Coronary artery (tissue), 2 donors: ENCODE data around the gene MCM3AP.

ENCODE experiments used
- DNase-seq: peaks from one replicate; pipeline ENCODE4 v3.0.0-alpha.2; 2017; ENCODE audit warnings: low spot score
- H3K27ac ChIP-seq, 2 donors: fragments of 200-600 bp; sonication (generic); one replicate each; pipeline ENCODE4 v1.5.1; 2016 to 2019
- H3K4me3 ChIP-seq: fragments of 200-600 bp; sonication (generic); 2 replicates; pipeline ENCODE4 v1.5.1; 2016; ENCODE audit warnings: mild to moderate bottlenecking, moderate library complexity
- CTCF ChIP-seq: fragments of 200-600 bp; sonication (generic); IDR thresholded peaks from one replicate; pipeline ENCODE4 v1.5.1; 2019; ENCODE audit warnings: antibody characterized with exemption

MCM3AP gene

DNA sequence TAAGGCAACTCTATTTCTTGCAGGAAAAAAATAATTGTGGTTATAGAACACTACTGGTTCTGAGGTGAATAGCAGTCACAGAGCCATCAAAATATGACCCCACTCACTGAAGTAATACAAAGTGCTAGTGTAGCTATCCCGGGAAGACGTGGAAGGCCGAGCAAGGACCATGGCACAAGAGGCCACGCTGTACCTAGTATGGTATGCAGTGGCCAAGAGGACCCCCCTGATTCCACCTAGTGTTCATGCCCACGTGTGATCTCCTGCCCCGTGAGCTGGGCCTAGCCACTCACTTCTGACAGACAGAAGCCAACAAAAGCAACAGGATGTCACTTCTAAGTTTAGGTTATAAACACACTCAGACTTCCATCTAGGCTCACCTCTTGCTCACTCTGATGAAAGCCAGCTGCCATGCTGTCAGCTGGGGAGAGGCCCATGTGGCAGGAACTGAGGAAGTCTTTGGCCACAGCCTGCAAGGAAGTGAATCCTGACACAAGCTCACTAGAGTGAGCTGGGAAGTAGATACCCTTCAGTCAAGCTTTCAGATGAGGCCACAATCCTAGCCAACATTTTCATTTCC, 35.2 kb downstream of the MCM3AP start:
- no peak for TF ChIP-seq CTCF
- no peak for DNase-seq
- Histone ChIP-seq H3K27ac (no peak overlapping the region), H3K4me3 (no peak overlapping the region)

GRCh38 chr21:46248827-46249226, 36.6 kb downstream of the MCM3AP start:
- TF ChIP-seq CTCF = no peak
- no peak for DNase-seq
- Histone ChIP-seq H3K27ac (no peak overlapping the region), H3K4me3 (no peak overlapping the region)

DNA sequence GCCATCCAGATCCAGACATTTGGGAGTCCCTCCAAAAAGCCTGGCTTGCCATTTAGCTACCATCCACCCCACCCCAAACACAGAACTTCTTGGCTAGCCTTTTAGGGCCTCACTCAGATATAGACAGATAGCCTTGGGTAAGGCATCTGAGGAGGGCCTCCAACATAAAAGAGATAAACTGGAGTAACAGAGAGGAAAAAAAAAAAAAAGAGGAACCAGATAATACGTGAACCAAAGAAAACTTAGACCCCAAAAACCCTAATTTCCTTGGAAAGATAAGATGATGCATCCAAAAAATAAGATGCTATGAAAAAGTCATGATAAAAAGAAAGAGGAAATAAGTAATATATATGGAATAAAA, 37.0 kb downstream of the MCM3AP start:
- TF ChIP-seq CTCF = no peak
- DNase-seq = no peak
- Histone ChIP-seq H3K27ac (no peak overlapping the region), H3K4me3 (no peak overlapping the region)

DNA sequence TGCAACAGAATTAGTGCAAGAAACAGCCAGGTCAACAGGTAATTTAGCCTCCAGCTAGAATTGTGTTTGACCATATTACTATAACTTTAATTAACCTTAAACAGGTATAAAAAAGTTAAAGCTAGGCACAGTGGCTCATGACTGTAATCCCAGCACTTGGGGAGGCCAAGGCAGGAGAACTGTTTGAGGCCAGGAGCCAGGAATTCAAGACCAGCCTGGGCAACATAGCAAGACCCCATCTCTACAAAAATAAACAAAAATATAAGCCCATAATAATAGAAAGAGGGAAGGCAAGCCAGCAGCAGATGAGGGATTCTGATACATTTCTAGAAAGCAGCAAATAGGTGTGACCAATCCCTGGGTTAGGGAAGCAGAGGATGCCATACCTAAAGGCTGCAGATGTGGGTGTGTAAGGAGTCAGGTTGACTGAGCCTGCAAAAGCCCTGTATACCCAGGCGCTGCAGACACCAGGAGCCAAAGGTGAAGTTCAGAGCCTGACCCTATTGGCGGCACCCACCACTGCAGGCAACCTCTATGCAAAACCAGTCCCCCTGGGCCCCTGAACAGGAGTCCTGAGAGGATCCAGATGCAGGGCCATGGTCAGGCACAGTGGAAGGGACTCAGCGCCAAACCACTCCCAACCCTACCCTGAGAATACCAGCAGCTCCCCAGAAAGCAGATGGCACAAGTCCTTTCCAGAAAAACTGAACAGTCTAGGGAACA, 37.6 kb downstream of the MCM3AP start:
- TF ChIP-seq CTCF = no peak
- no peak overlapping the region for H3K27ac ChIP-seq
- DNase-seq = no peak

GRCh38 chr21:46246345-46246744, 39.1 kb downstream of the MCM3AP start:
- no peak for DNase-seq
- no peak overlapping the region for H3K27ac ChIP-seq
- no peak for TF ChIP-seq CTCF
- no peak overlapping the region for H3K4me3 ChIP-seq

More for the DNA sequence above, 37.6 kb downstream of the MCM3AP start:
- no peak overlapping the region for H3K4me3 ChIP-seq

- no peak for TF ChIP-seq CTCF
- Histone ChIP-seq H3K27ac (no peak overlapping the region), H3K4me3 (no peak overlapping the region)
- no peak for DNase-seq
Observed at GRCh38 chr21:46245213-46245915, 40.0 kb downstream of the MCM3AP start.
